Occipital lobe (tissue), 2 donors: ENCODE data around the gene ODAD3. TPM values are rescaled to one million over a fixed set of nuclear protein-coding genes. Genes with fewer than 3 reads are reported as not detected.
"Not testable (repeated sequence)": the region's sequence is repeated elsewhere in the genome, so short reads cannot be mapped to it uniquely, and the experiment has no call there.

Experiments
- DNase-seq: peaks from one replicate; lab custom pipeline; 2025; lab: John Stamatoyannopoulos, UW
- total RNA-seq: library from RNA; depleted of rRNA; stranded (reverse); fragments of >200 nt; gene quantifications from one replicate; pipeline ENCODE4 v1.2.3, GENCODE V29; 2014

ODAD3 gene
- 0.47 TPM for total RNA-seq

- DNase-seq, result peak; percentile 99
Measured at GRCh38 chr19:11435057-11435832, at the start of gene ODAD3, which contains the start of gene PRKCSH. Gene ODAD3 (minus strand): TSS chr19:11435121. CDS start chr19:11435016, 105 bp downstream. Gene PRKCSH (plus strand): TSS chr19:11435635. CDS start chr19:11436118, 483 bp downstream.

GRCh38 chr19:11483366-11484111 lies 48.6 kb upstream of the ODAD3 start:
- no peak for DNase-seq

GRCh38 chr19:11482384-11483050 lies 47.6 kb upstream of the ODAD3 start:
- DNase-seq, result peak; percentile 82

- peak; percentile 98 for DNase-seq
Measured at GRCh38 chr19:11481534-11482383, 46.8 kb upstream of the ODAD3 start.

GRCh38 chr19:11480715-11481533 lies 46.0 kb upstream of the ODAD3 start, which contains the start of gene ELAVL3:
Gene ELAVL3 (minus strand): TSS chr19:11481046. CDS start chr19:11480608, 438 bp downstream.
- peak; percentile 70 for DNase-seq

- DNase-seq, result peak; percentile 19
Measured at GRCh38 chr19:11479898-11480714, 45.2 kb upstream of the ODAD3 start.

GRCh38 chr19:11479090-11479897 lies 44.4 kb upstream of the ODAD3 start:
- DNase-seq, result peak; percentile 77

DNA sequence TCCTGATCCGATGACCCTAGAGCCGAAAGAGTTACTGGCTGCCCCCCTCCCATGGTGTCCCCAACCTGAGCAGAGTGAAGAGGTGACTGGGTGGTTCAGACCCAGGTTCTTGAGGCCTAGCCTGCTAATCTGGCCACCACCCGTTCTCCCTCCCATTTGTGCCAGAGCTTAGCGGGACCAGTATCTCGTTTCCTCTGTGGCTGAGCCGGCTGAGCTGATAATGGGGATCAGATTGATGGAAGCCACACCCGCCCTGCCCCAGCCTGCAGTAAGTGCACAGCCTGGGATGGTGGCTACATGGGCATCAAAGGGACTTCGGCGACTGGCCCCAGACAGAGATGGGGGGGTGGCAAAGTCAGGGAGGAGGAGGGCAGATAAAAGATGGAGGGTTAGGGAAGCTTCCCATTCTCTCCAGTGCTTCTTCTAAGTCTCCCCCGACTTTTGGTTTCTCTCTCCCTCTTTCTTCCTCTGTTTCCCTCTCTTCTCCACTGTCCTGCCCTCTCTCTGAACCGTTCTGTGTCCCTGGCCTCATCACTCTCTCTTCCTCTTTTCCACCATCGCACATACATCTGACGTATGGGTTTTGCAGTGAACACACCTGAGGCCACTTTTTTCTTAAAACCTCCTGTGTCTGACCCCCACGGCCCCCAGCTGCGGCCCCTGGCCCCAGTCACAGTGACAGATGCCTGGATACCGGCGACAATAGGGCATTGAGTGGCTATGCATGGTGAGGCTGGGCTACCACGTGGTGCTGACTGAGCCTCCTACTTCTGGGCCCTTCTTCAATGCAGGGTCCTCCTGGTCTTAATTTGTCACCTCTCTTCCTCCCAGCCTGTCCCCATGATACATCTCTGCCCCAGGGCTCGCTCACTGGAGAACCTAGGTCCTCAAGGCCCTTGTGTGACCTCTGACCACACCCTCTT lies 43.5 kb upstream of the ODAD3 start:
- DNase-seq, result no peak

GRCh38 chr19:11475861-11476260 lies 40.9 kb upstream of the ODAD3 start:
- no peak for DNase-seq

GRCh38 chr19:11475343-11475742 lies 40.4 kb upstream of the ODAD3 start:
- not testable (repeated sequence) for DNase-seq

- DNase-seq, result no peak
Measured at GRCh38 chr19:11473725-11474124, 38.8 kb upstream of the ODAD3 start.

GRCh38 chr19:11468266-11468845 lies 33.4 kb upstream of the ODAD3 start:
- DNase-seq, result not testable (repeated sequence)

DNA sequence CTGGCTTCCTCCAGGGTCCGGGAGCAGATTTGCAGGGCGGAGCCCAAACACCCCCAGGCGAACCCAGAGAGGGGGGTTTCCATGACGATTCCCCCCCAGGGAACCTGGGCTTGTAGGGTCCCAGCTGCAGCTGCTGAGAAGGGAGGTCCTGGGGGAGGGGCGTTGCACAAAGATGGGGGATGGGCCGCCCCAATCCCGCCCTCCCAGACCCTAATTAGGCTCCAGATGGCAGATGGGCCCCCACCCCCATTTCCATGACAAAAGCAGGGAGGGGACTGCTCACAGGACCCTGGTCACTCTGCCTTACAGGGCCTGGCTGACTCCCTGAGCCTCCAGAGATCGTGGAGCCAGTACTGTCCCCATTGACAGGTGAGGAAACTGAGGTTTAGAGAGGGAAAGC lies 30.7 kb upstream of the ODAD3 start:
- DNase-seq, result no peak

- no peak for DNase-seq
Measured at GRCh38 chr19:11464333-11465265, 29.7 kb upstream of the ODAD3 start.

DNA sequence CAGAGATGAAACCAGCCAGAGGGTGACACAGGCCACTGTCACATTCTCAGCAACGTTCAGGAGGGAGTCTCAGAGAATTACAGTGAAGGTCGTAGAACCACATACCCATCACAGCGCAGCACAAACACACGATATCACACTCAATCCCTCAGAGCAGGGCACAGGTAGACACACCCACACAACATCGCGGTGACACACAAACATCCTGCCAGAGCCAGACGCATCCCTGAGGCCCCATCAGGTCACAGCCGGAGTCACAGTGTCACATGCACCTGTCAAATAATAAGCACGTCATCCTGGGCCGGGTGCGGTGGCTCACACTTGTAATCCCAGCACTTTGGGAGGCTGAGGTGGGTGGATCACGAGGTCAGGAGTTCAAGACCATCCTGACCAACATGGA lies 28.5 kb upstream of the ODAD3 start:
- DNase-seq, result no peak

DNA sequence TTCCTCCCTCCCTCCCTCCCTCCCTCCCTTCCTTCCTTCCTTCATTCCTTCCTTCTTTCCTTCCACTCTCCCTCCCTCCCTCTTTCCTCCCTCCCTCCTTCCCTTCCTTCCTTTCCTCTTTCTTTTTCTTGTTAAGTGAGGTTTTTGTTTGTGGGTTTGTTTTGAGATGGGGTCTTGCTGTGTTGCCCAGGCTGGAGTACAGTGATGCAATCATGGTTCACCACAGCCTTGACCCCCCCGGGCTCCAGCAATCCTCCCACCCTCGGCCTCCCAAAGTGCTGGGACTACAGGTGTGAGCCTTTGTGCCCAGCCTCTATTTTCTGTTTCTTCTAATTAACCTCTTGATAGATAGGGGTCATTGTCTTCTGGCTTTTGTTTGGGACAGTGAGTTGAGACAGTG lies 26.5 kb upstream of the ODAD3 start:
- DNase-seq, result no peak
